K562 (cell line): ENCODE results near the gene GPR135. TPM values are rescaled to one million over a fixed set of nuclear protein-coding genes. Genes with fewer than 3 reads are reported as not detected.

Experiments used
- ARHGAP35 ChIP-seq: fragments of 450-650 bp; IDR thresholded peaks from 2 replicates; pipeline ENCODE4 v1.6.1; 2018; ENCODE audit not compliant: partially characterized antibody
- BMI1 ChIP-seq: fragments of 150-350 bp; IDR thresholded peaks from 2 replicates; pipeline ENCODE4 v1.6.1; 2014; ENCODE audit warnings: low read length
- CAMTA2 ChIP-seq: fragments of 250-450 bp; sonication (Bioruptor Pico); conservative IDR thresholded peaks from 2 replicates; pipeline ENCODE4 v1.5.1; 2022
- CBX3 ChIP-seq, 2 experiments: IDR thresholded peaks; 1 replicate in 1 of 2; 2 replicates in 1 of 2; pipeline ENCODE4 v1.6.1; 2012; ENCODE audit warnings: inconsistent platforms in 2 of 2, low read length in 2 of 2, borderline replicate concordance in 1 of 2, control low read depth in 1 of 2
- CBX8 ChIP-seq: fragments of 200-600 bp; sonication (generic); IDR thresholded peaks from 2 replicates; pipeline ENCODE4 v1.6.1; 2012; ENCODE audit warnings: borderline replicate concordance, mixed run types, low read depth, mild to moderate bottlenecking, moderate library complexity, mixed read lengths, low read length, control low read depth, inconsistent platforms; ENCODE audit not compliant: poor library complexity, severe bottlenecking; ENCODE audit errors: extremely low read depth
- CHD2 ChIP-seq: IDR thresholded peaks from 2 replicates; pipeline ENCODE4 v1.6.1; 2011; ENCODE audit warnings: low read depth, low read length
- ETV5 ChIP-seq: sonication (generic); formaldehyde crosslinking; IDR thresholded peaks from 2 replicates; pipeline ENCODE4 v1.4.0; 2020; ENCODE audit warnings: low read depth, mild to moderate bottlenecking, missing genetic modification reagents
- FOXK2 ChIP-seq, 2 experiments: fragments of 450-650 bp; IDR thresholded peaks in 1 of 2; conservative IDR thresholded peaks in 1 of 2; 2 replicates each; pipeline ENCODE4 v1.6.1; 2016; ENCODE audit warnings: low read depth in 2 of 2, mild to moderate bottlenecking in 1 of 2
- KLF16 ChIP-seq: IDR thresholded peaks from 2 replicates; pipeline ENCODE4 v1.6.1; 2016; ENCODE audit warnings: antibody characterized with exemption
- MCM5 ChIP-seq: fragments of 450-650 bp; IDR thresholded peaks from 2 replicates; pipeline ENCODE4 v1.6.1; 2016; ENCODE audit warnings: low read depth
- SAFB2 ChIP-seq: fragments of 200-400 bp; formaldehyde crosslinking; IDR thresholded peaks from 2 replicates; pipeline ENCODE4 v1.6.1; 2018; ENCODE audit warnings: borderline replicate concordance, low read length, low read depth, moderate library complexity; ENCODE audit not compliant: severe bottlenecking
- TOE1 ChIP-seq, 2 experiments: fragments of 450-650 bp in 1 of 2; sonication (generic) in 1 of 2; formaldehyde crosslinking in 1 of 2; IDR thresholded peaks; 2 replicates each; pipeline versions ENCODE4 v1.7.1 to v1.8.0; 2016 to 2022; ENCODE audit warnings: borderline replicate concordance in 2 of 2, mild to moderate bottlenecking in 2 of 2, antibody characterized with exemption in 1 of 2, inconsistent platforms in 1 of 2, low read depth in 1 of 2, missing genetic modification reagents in 1 of 2, moderate library complexity in 1 of 2
- ZBTB2 ChIP-seq: fragments of 450-650 bp; IDR thresholded peaks from 2 replicates; pipeline ENCODE4 v1.6.1; 2016; ENCODE audit warnings: antibody characterized with exemption
- polyA plus RNA-seq, 8 experiments: library from polyadenylated mRNA; depleted of rRNA in 4 of 8; stranded (reverse) in 5 of 8; unstranded in 3 of 8; fragments of >200 nt; fragmentation: Nextera tagmentation in 2 of 8; fragmentation: Illumina TruSeq in 1 of 8; extraction: Ambion mirVana in 2 of 8; extraction: Trizol in 1 of 8; gene quantifications; 2 replicates each; pipeline versions ENCODE4 v1.2.1 to v1.2.3, GENCODE V29; 2011 to 2014; ENCODE audit warnings: inconsistent platforms in 1 of 8, missing spikeins in 1 of 8
- total RNA-seq, 7 experiments: library from RNA; depleted of rRNA in 6 of 7; stranded (reverse); fragments of >200 nt in 6 of 7; fragmentation: Illumina TruSeq in 2 of 7; extraction: Trizol in 2 of 7; gene quantifications; 2 replicates each; pipeline versions ENCODE4 v1.2.1 to v1.2.3, GENCODE V29; 2011 to 2021; ENCODE audit warnings: low replicate concordance in 1 of 7
- TF ChIP-seq, protein P1 (sequence below): fragments of 450-650 bp; IDR thresholded peaks from 2 replicates; pipeline ENCODE4 v1.6.1; 2017; ENCODE audit warnings: antibody characterized with exemption
- TF ChIP-seq, protein P2 (sequence below): IDR thresholded peaks from 2 replicates; pipeline ENCODE4 v1.6.1; 2014; ENCODE audit warnings: antibody characterized with exemption
- TF ChIP-seq, protein P3 (sequence below): fragments of 450-650 bp; formaldehyde crosslinking; IDR thresholded peaks from 2 replicates; pipeline ENCODE4 v1.4.0; 2020; ENCODE audit warnings: mild to moderate bottlenecking, moderate library complexity

Gene GPR135
- total and polyA plus RNA-seq, 9 of the 15 experiments (the other 6 are each of a cell fraction or from before 2014, with no cell fraction given): 0.06 to 1.6 (median 1.0) TPM

DNA sequence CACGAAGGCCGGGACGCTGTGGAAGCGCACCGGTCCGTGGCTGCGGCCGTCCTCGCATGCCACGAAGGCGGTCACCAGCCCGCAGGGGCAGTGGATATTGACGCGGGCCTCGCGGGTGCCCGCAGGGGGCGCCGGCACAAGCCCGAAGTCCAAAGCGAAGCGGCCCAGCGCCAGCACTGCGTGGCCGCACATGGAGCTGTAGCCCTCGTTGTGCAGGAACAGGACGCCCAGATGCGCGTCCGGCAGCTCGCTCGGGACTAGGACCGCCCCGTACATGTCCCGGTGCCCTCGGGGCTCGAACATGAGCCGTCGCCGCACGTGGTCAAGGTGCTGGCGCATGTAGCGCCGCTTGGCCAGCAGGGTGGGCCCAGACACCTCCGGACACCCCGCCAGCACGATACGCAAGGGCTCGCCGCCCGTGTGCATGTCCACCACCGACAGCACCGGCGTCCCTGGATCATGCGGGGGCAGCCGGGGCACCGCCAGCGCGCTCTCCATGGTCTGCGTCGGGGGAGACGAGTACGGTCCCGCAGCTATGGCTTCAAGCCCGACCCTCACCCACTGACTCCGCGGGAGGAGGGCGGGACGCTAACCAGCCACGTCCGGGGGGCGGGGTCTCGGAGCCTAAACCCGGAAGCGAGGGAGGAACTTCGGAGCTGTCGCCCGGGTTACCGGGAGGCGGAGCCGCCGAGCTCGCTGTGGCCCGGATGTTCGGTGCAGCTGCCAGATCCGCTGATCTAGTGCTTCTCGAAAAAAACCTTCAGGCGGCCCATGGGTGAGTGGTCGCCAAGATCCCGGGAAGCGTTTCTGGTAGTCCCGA, 18.8 kb upstream of the GPR135 start, which contains the start of the genes JKAMP and L3HYPDH (continued):
- TF ChIP-seq, protein P1, sequence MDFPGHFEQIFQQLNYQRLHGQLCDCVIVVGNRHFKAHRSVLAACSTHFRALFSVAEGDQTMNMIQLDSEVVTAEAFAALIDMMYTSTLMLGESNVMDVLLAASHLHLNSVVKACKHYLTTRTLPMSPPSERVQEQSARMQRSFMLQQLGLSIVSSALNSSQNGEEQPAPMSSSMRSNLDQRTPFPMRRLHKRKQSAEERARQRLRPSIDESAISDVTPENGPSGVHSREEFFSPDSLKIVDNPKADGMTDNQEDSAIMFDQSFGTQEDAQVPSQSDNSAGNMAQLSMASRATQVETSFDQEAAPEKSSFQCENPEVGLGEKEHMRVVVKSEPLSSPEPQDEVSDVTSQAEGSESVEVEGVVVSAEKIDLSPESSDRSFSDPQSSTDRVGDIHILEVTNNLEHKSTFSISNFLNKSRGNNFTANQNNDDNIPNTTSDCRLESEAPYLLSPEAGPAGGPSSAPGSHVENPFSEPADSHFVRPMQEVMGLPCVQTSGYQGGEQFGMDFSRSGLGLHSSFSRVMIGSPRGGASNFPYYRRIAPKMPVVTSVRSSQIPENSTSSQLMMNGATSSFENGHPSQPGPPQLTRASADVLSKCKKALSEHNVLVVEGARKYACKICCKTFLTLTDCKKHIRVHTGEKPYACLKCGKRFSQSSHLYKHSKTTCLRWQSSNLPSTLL: no peak
- TF ChIP-seq KLF16 (no peak), SAFB2 (no peak), MCM5 (no peak), ETV5 (CRISPR knock-in tag) (peak; percentile 79), ARHGAP35 (no peak), CBX8 (no peak), ZBTB2 (no peak), FOXK2 (conservative IDR thresholded peaks at IDR 0.05 in 1 of 2, IDR thresholded peaks at IDR 0.05 in 1 of 2; ENCODE audit: low read depth in 2 of 2) (peak; percentile 40 to 63; a peak in 3 of 4 replicates), TOE1 (IDR thresholded peaks at IDR 0.05; ENCODE audit: borderline replicate concordance) (peak; percentile 65; the same call in 1 of the 2 replicates), TOE1 (CRISPR knock-in tag; IDR thresholded peaks at IDR 0.05; ENCODE audit: borderline replicate concordance, low read depth) (0 out of 2 replicates have a peak, but pooled peaks have one; percentile 17), CHD2 (no peak), CAMTA2 (CRISPR knock-in tag) (no peak), CBX3 (IDR thresholded peaks at IDR 0.05; ENCODE audit: borderline replicate concordance in 1 of 2, low read length in 2 of 2) (peak in 1 of 2 experiments; percentile 65; a peak in 1 of 3 replicates), BMI1 (0 out of 2 replicates have a peak, but pooled peaks have one; percentile 42)
- TF ChIP-seq, protein P2, sequence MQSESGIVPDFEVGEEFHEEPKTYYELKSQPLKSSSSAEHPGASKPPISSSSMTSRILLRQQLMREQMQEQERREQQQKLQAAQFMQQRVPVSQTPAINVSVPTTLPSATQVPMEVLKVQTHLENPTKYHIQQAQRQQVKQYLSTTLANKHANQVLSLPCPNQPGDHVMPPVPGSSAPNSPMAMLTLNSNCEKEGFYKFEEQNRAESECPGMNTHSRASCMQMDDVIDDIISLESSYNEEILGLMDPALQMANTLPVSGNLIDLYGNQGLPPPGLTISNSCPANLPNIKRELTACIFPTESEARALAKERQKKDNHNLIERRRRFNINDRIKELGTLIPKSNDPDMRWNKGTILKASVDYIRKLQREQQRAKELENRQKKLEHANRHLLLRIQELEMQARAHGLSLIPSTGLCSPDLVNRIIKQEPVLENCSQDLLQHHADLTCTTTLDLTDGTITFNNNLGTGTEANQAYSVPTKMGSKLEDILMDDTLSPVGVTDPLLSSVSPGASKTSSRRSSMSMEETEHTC: no peak
- TF ChIP-seq, protein P3, sequence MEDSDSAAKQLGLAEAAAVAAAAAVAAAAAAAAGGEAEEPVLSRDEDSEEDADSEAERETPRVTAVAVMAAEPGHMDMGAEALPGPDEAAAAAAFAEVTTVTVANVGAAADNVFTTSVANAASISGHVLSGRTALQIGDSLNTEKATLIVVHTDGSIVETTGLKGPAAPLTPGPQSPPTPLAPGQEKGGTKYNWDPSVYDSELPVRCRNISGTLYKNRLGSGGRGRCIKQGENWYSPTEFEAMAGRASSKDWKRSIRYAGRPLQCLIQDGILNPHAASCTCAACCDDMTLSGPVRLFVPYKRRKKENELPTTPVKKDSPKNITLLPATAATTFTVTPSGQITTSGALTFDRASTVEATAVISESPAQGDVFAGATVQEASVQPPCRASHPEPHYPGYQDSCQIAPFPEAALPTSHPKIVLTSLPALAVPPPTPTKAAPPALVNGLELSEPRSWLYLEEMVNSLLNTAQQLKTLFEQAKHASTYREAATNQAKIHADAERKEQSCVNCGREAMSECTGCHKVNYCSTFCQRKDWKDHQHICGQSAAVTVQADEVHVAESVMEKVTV (CRISPR knock-in tag): no peak
